Mesothelial cell of epicardium (in vitro differentiated cells): ENCODE measurements around the gene RPS19. TPM values are rescaled to one million over a fixed set of nuclear protein-coding genes. Genes with fewer than 3 reads are reported as not detected.
A peak's percentile ranks its signal among the peaks of the same experiment; 100 is the strongest.

Experiments used
- DNase-seq, 2 experiments: peaks; one replicate each; pipeline ENCODE4 v3.0.0; 2021; ENCODE audit warnings: low spot score in 2 of 2; ENCODE audit not compliant: unreplicated experiment in 2 of 2
- H3K27ac Mint-ChIP-seq: 2 replicates; pipeline ENCODE4 v1.8.0; 2021; ENCODE audit warnings: mixed read lengths
- H3K27me3 Mint-ChIP-seq: 2 replicates; pipeline ENCODE4 v1.8.0; 2021; ENCODE audit warnings: low read depth, mixed read lengths
- H3K36me3 Mint-ChIP-seq: 2 replicates; pipeline ENCODE4 v1.8.0; 2021; ENCODE audit warnings: mixed read lengths
- H3K4me1 Mint-ChIP-seq: 2 replicates; pipeline ENCODE4 v1.8.0; 2021; ENCODE audit warnings: mixed read lengths
- H3K4me3 Mint-ChIP-seq: 2 replicates; pipeline ENCODE4 v1.8.0; 2021; ENCODE audit warnings: mild to moderate bottlenecking, moderate library complexity, mixed read lengths
- H3K9me3 Mint-ChIP-seq: 2 replicates; pipeline ENCODE4 v1.8.0; 2021; ENCODE audit warnings: mixed read lengths
- total RNA-seq: library from RNA; stranded (reverse); gene quantifications from 3 replicates; pipeline ENCODE4 v1.2.1, GENCODE V29; 2021
- TF ChIP-seq, protein P1 (sequence below): fragments of 200-600 bp; sonication (generic); IDR thresholded peaks from one replicate; pipeline ENCODE4 v1.5.0; 2021; ENCODE audit warnings: antibody characterized with exemption; ENCODE audit not compliant: unreplicated experiment

The RPS19 gene
- 2,197 to 2,288 TPM (median 2,263 TPM) in 3 replicates for total RNA-seq

DNA sequence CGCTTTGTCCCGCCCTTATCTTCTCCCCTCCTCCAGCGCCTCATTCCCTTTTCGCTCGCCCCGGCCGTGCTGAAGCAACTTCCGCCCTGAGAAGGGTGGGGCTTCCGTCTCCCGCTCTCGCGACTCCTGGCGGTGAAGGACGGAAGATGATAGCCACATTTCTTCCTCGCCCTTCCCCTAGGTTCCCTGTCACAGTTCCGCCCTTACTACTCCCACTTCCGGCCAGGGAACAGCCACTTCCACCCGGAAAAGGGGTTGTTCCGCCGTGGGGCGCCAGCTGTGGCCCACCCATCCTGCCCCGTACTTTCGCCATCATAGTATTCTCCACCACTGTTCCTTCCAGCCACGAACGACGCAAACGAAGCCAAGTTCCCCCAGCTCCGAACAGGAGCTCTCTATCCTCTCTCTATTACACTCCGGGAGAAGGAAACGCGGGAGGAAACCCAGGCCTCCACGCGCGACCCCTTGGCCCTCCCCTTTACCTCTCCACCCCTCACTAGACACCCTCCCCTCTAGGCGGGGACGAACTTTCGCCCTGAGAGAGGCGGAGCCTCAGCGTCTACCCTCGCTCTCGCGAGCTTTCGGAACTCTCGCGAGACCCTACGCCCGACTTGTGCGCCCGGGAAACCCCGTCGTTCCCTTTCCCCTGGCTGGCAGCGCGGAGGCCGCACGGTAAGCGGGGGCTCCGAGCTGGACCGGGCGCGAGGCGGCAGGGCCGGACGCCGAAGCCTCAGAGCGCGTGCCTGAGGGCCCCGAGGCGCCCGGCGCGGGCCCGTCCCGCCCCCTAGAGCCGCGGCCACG lies at the start of gene RPS19:
RPS19 (plus strand) TSS at position 638 of the 801 bp plus-strand sequence. CDS start 520 bp downstream, outside the sequence.
- Mint-ChIP-seq H3K9me3 (no peaks in the 10 kb centered on the region), H3K27ac (peak within 1 kb of the TSS; percentile 99), H3K36me3 (peaks cover 32% of the 10 kb centered on the region), H3K27me3 (peaks cover 19% of the 10 kb centered on the region), H3K4me1 (peaks cover 29% of the 10 kb centered on the region), H3K4me3 (peak within 1 kb of the TSS; percentile 90)
- DNase-seq: peak; percentile 93 to 98
- TF ChIP-seq, protein P1, sequence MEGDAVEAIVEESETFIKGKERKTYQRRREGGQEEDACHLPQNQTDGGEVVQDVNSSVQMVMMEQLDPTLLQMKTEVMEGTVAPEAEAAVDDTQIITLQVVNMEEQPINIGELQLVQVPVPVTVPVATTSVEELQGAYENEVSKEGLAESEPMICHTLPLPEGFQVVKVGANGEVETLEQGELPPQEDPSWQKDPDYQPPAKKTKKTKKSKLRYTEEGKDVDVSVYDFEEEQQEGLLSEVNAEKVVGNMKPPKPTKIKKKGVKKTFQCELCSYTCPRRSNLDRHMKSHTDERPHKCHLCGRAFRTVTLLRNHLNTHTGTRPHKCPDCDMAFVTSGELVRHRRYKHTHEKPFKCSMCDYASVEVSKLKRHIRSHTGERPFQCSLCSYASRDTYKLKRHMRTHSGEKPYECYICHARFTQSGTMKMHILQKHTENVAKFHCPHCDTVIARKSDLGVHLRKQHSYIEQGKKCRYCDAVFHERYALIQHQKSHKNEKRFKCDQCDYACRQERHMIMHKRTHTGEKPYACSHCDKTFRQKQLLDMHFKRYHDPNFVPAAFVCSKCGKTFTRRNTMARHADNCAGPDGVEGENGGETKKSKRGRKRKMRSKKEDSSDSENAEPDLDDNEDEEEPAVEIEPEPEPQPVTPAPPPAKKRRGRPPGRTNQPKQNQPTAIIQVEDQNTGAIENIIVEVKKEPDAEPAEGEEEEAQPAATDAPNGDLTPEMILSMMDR: peak; percentile 66

DNA sequence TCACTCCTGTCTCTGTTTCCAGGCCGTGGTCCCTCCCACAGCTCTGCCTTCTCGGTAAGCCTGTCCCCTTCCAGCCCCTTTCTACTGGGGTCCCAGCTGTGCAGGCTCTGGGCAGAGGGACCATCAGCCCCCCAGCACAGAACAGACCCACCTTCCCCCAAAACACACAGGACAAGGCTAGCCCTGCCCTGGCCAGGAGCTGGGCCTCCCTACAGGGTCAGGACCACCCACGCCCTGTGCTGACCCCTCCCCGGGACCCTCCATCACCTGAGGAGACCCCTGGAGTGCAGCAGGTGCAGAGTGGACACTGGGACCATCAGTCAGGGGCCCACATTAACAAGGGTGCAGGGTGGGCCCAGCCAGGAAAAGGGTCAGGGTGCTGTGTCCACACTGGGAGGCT lies 49.8 kb upstream of the RPS19 start:
- H3K4me1 Mint-ChIP-seq: no peaks in the 10 kb centered on the region

DNA sequence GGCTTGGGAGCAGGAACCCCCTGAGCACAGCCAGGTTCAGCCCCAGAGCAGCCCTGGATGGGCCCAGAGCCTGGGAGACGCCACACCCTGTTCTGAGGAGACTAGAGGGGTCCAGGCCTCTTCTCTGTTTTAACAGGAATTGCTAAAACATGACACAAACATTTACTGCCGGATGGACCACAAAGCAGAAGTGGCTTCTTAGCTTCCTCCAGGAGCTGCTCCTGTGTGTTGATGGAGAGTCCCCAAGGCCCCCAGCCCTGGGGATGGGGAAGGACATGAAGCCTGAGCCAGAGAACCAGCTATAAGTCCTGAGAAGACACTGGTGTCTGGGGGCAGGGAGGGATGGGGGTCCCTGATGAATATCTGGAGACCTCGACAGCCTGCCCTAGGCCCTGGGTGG lies 49.0 kb upstream of the RPS19 start:
- H3K9me3 Mint-ChIP-seq: peaks cover 39% of the 10 kb centered on the region
- no peak overlapping the region for H3K4me3 Mint-ChIP-seq
- H3K27ac Mint-ChIP-seq: no peak overlapping the region
- no peaks in the 10 kb centered on the region for H3K4me1 Mint-ChIP-seq
- TF ChIP-seq, protein P1: no peak
- no peaks in the 10 kb centered on the region for H3K36me3 Mint-ChIP-seq
- DNase-seq: no peak
- H3K27me3 Mint-ChIP-seq: no peaks in the 10 kb centered on the region

More for the DNA sequence above, 49.8 kb upstream of the RPS19 start:
- Mint-ChIP-seq H3K27ac (no peak overlapping the region), H3K27me3 (no peaks in the 10 kb centered on the region), H3K4me3 (no peak overlapping the region), H3K9me3 (peaks cover 42% of the 10 kb centered on the region), H3K36me3 (no peaks in the 10 kb centered on the region)
- DNase-seq: no peak
- TF ChIP-seq, protein P1: no peak

DNA sequence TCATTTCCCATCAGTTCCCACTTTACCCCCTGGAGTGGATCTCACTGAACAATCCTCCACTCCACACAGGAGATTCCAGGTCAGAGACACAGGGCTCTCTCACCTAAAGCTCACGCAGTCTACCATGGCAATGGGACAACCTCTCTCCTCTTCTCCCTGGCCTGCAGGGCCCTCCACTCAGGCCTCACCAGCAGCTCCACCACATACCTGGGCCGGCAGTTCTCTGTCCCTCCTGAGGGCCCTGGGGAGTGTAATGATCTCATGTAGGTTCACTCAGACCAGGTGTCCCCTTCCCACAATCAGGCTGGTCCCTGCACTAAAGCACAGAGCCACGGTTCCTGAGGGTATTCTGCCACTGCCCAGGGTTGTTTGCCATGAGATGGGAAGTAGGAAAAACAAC lies 48.1 kb upstream of the RPS19 start:
- TF ChIP-seq, protein P1: no peak
- peaks cover 39% of the 10 kb centered on the region for H3K9me3 Mint-ChIP-seq
- H3K36me3 Mint-ChIP-seq: no peaks in the 10 kb centered on the region
- no peak overlapping the region for H3K4me3 Mint-ChIP-seq
- H3K27me3 Mint-ChIP-seq: no peaks in the 10 kb centered on the region
- H3K4me1 Mint-ChIP-seq: no peaks in the 10 kb centered on the region
- no peak for DNase-seq
- no peak overlapping the region for H3K27ac Mint-ChIP-seq

DNA sequence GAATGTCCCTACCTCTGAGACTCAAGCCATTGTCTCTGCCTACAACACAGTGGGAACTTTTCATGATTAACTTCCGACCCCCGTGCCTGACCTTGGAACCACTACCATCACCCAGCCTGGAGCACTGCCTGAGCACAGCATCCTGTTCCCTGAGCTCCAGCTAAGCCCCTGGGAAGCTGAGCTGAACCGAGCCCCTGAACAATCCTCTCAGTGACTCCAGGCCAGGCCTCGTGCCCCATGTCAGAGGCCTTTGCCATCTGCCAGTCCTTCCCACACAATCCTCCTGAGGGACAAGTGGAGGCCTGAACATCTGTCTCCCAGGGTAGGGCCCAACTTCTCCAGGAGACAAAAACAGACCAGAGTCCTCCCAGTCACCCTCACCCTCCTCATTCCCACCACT lies 46.1 kb upstream of the RPS19 start:
- Mint-ChIP-seq H3K27me3 (no peaks in the 10 kb centered on the region), H3K27ac (no peak overlapping the region), H3K4me1 (no peaks in the 10 kb centered on the region), H3K9me3 (peaks cover 38% of the 10 kb centered on the region), H3K4me3 (no peak overlapping the region), H3K36me3 (no peaks in the 10 kb centered on the region)
- TF ChIP-seq, protein P1: no peak
- DNase-seq: no peak
